AG10803 (cell line): ENCODE measurements around the gene STX18.

Experiments
- DNase-seq: peaks from one replicate; pipeline ENCODE4 v3.0.0; 2010; ENCODE audit warnings: low read depth
- H3K4me3 ChIP-seq: 2 replicates; pipeline ENCODE4 v1.5.1; 2011; ENCODE audit warnings: mild to moderate bottlenecking, low read length, control low read depth
- TF ChIP-seq, protein P1 (sequence below): conservative IDR thresholded peaks from 2 replicates; pipeline ENCODE4 v1.5.1; 2011; ENCODE audit warnings: mild to moderate bottlenecking, low read length, control low read depth, inconsistent platforms

Gene STX18

DNA sequence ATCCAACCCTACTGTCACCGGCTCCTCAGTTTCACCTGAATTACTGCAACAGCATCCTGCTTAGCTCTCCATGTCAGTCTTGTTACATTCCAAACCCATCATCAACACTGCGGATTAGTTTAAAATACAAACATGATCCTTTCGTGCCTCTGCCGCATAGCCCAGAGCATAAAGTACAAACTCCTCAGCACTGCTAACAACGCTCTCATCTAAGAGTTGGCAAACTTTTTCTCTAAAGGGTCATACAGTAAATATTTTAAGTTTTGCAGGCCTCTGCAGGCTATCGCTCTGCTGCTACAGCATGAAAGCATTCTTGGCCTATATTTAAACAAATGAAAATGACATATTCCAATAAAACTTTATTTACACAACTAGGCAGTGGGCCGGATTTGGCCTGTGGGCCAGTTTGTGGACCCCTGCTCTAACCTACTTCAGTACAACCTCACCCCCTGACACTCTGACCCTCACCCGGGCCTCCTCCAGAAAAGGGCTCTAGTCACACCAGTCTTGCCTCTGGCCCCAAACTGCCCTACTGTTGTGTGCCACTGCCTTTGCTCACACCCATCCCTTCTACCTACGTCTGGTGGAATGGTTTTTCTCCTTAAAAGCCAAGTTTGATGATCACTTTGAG lies 7.2 kb downstream of the STX18 start:
- DNase-seq = no peak
- TF ChIP-seq, protein P1, sequence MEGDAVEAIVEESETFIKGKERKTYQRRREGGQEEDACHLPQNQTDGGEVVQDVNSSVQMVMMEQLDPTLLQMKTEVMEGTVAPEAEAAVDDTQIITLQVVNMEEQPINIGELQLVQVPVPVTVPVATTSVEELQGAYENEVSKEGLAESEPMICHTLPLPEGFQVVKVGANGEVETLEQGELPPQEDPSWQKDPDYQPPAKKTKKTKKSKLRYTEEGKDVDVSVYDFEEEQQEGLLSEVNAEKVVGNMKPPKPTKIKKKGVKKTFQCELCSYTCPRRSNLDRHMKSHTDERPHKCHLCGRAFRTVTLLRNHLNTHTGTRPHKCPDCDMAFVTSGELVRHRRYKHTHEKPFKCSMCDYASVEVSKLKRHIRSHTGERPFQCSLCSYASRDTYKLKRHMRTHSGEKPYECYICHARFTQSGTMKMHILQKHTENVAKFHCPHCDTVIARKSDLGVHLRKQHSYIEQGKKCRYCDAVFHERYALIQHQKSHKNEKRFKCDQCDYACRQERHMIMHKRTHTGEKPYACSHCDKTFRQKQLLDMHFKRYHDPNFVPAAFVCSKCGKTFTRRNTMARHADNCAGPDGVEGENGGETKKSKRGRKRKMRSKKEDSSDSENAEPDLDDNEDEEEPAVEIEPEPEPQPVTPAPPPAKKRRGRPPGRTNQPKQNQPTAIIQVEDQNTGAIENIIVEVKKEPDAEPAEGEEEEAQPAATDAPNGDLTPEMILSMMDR = no peak
- H3K4me3 ChIP-seq = no peak overlapping the region

DNA sequence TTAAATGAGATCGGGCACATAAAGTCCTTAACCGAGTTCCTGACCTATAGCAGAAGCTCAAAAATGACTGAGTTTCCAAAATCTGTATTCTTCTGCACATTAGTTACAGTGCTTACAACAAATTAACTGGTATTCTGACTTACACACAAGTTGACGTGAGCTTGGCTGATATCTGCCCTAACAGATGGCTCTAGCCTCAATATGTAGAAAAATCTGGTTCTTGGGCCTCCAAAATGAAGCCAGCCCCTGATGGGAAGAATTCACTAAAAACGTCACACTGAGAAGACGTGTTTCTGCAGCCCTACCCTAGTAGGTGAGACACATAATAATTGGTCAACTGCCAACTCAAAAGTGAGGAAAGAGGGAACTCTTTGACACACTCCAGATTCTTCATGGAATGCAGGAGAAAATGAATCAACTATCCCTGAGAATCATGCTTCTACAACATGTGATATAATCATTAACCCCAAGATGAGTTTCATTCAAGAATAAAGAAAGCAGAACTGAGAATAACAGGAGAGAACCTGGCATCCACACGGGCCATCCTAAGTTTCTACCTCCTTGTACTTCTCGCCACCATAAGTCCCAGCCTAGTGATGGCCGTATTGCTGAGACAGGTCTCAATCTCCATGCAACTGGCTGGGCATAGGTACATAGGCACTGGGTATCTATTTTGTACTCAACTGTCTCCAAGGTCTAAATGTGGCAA lies 8.2 kb downstream of the STX18 start:
- DNase-seq = no peak
- TF ChIP-seq, protein P1 = no peak
- no peak overlapping the region for H3K4me3 ChIP-seq

DNA sequence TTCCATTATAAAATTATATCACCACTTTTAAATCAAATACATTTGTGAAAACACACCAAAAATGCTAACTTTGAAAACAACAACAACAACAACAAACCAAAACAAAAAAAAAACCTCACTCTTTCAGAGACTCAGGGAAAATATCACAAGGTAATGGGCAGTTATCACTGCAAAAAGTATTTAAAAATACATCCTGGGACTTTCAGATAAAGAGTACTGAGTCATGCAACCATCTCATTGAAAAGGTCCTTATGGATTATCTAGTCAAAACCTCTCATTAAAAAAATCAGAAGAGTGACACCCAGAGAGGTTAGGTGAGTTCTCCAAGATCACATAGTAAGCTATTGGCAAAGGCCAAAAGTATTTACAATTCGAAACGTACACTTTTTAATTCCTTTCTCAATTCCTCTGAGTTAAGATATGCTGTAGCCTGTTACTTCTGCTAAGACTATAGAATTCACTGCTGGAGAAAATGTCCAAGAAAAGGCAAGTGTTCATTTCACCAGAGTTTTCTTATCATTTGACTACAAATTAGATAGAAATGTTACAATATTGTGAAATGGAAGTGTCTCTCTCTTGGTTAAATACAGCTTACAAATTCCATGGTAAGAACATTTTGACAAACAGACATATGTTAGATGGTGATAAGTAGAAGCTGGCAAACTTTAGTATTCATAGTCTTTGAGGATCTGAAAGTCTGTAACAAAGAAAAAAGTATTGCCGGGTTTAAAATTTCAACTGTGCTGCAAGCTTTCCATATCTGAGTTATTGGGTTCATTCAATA lies 9.3 kb downstream of the STX18 start:
- DNase-seq = no peak
- no peak overlapping the region for H3K4me3 ChIP-seq
- TF ChIP-seq, protein P1 = no peak

DNA sequence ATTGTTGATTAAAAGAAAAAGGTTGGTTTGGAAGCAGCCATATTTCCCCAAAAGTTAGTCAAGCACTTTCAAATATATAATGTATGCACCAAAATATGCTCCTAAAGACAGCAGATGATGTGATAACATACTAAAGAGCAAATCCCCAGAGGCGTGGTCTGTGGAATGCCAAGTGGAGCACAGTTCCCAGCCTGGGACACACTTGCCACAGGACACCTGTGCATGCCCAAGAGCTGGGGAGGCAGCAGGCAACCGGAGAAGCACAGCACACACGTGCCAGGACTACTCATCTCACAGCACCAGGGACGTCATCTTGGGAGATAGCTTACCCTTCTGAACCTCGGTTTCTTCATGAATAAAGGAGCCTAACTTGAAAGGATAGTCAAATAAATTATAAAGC lies 12.5 kb downstream of the STX18 start:
- H3K4me3 ChIP-seq = no peak overlapping the region
- TF ChIP-seq, protein P1 = no peak
- no peak for DNase-seq

DNA sequence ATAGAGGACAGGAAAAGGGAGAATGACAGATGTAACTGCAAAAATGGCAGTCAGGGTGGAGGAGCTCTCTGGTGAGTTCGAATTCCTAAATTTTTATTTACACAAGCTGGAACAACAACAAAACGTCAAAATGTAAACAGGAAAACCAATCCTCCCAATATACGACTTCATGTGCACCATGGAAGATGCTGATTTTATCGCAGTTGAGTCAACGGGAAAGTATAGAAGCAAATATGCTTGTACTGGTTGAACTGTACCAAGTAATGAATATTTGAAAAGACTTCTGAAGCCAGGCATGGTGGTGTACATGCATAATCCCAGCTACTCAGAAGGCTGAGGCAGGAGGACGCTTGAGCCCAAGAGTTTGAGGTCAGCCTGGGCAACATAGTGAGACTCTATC lies 15.4 kb downstream of the STX18 start:
- TF ChIP-seq, protein P1 = no peak
- no peak overlapping the region for H3K4me3 ChIP-seq
- no peak for DNase-seq

DNA sequence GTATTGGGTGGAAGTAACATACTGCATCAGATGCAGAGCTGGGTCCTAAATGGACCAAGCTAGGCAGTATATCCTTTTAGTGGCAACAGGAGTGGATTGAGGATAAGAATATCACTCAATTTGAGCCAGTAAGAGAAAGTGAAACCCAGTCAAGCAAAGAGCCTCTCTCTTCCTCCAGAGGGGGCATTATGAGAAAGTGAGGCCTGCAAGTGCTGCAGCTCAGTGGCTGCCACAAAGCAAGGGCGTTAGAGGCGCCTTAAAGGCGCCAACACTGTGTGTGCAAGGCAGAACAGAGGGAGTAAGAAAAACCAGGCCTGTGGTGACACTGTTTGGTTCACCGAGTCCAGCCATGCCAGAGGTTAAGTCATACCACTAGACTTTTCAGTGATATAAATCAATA lies 17.5 kb downstream of the STX18 start:
- H3K4me3 ChIP-seq = no peak overlapping the region
- DNase-seq = no peak

More for the DNA sequence above, 17.5 kb downstream of the STX18 start:
- TF ChIP-seq, protein P1 = no peak
